Glutamatergic neuron (in vitro differentiated cells): Measurements from ENCODE around the gene FGF18. TPM values are rescaled to one million over a fixed set of nuclear protein-coding genes. Genes with fewer than 3 reads are reported as not detected.
"Not testable (repeated sequence)": the region's sequence is repeated elsewhere in the genome, so short reads cannot be mapped to it uniquely, and the experiment has no call there.

Experiments
- DNase-seq: peaks from one replicate; pipeline ENCODE4 v3.0.0; 2022
- H3K27ac Mint-ChIP-seq: one replicate; pipeline ENCODE4 v1.8.0; 2020; ENCODE audit warnings: mild to moderate bottlenecking, mixed read lengths, inconsistent platforms; ENCODE audit not compliant: unreplicated experiment
- H3K27me3 Mint-ChIP-seq: one replicate; pipeline ENCODE4 v1.8.0; 2020; ENCODE audit warnings: mild to moderate bottlenecking, moderate library complexity, mixed read lengths, inconsistent platforms; ENCODE audit not compliant: unreplicated experiment
- H3K36me3 Mint-ChIP-seq: one replicate; pipeline ENCODE4 v1.8.0; 2020; ENCODE audit warnings: mild to moderate bottlenecking, mixed read lengths, inconsistent platforms; ENCODE audit not compliant: unreplicated experiment
- H3K4me1 Mint-ChIP-seq: one replicate; pipeline ENCODE4 v1.8.0; 2020; ENCODE audit warnings: mild to moderate bottlenecking, low read depth, mixed read lengths, inconsistent platforms; ENCODE audit not compliant: unreplicated experiment
- H3K4me3 Mint-ChIP-seq: one replicate; pipeline ENCODE4 v1.8.0; 2020; ENCODE audit warnings: mild to moderate bottlenecking, mixed read lengths, inconsistent platforms; ENCODE audit not compliant: unreplicated experiment
- H3K9me3 Mint-ChIP-seq: one replicate; pipeline ENCODE4 v1.8.0; 2020; ENCODE audit warnings: mild to moderate bottlenecking, moderate library complexity, mixed read lengths, inconsistent platforms; ENCODE audit not compliant: unreplicated experiment
- total RNA-seq: library from RNA; stranded (reverse); fragmentation: NEBNext Ultra II Directional; extraction: Animal tissue kit (Norgen Biotek cat#: 25700); gene quantifications from one replicate; pipeline ENCODE4 v1.2.1, GENCODE V29; 2021; ENCODE audit not compliant: unreplicated experiment
- TF ChIP-seq, protein P1 (sequence below): fragments of 200-600 bp; sonication (generic); IDR thresholded peaks from one replicate; pipeline ENCODE4 v1.5.0; 2021; ENCODE audit not compliant: partially characterized antibody, unreplicated experiment

The FGF18 gene
- total RNA-seq, 1 donor from 2014 or later: 26.3 TPM

DNA sequence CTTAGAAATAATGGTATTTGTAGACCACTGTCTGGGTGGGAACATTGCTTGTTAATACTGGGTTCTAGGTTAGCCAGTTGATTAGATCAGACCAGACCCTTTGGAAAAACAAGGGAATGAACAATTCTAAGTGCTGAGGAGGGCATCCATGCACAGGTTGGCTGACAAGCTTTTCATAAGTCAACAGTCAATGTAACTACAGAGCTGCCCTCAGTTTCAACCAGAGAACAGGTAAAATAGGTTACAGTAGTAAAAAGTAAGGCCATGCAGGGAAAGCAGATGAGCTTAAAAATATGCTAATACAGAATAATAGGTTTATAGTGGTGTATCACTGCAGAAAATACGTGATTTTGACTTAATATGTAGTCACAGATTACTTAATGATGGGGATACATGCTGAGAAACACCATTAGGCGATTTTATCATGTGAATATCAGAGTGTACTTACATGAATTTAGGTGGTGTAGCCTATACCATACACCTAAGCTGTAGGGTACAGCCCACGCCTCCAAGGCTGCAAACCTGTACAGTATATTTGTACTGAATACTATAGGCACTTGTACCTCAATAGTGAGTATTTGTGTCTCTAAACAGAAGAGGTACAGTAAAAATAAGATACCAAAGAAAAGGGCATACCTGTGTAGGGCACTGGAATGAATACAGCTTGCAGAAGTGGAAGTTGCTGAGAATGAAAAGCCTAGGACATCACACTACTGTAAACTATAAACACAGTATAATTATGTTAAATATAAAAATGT is 6.1 kb upstream of the FGF18 start:
- no peak for DNase-seq
- no peaks in the 10 kb centered on the region for H3K27me3 Mint-ChIP-seq
- H3K4me1 Mint-ChIP-seq: no peaks in the 10 kb centered on the region
- H3K36me3 Mint-ChIP-seq: no peaks in the 10 kb centered on the region
- no peak overlapping the region for H3K4me3 Mint-ChIP-seq
- H3K27ac Mint-ChIP-seq: no peak overlapping the region
- peaks cover 3% of the 10 kb centered on the region for H3K9me3 Mint-ChIP-seq
- TF ChIP-seq, protein P1, sequence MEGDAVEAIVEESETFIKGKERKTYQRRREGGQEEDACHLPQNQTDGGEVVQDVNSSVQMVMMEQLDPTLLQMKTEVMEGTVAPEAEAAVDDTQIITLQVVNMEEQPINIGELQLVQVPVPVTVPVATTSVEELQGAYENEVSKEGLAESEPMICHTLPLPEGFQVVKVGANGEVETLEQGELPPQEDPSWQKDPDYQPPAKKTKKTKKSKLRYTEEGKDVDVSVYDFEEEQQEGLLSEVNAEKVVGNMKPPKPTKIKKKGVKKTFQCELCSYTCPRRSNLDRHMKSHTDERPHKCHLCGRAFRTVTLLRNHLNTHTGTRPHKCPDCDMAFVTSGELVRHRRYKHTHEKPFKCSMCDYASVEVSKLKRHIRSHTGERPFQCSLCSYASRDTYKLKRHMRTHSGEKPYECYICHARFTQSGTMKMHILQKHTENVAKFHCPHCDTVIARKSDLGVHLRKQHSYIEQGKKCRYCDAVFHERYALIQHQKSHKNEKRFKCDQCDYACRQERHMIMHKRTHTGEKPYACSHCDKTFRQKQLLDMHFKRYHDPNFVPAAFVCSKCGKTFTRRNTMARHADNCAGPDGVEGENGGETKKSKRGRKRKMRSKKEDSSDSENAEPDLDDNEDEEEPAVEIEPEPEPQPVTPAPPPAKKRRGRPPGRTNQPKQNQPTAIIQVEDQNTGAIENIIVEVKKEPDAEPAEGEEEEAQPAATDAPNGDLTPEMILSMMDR: no peak

DNA sequence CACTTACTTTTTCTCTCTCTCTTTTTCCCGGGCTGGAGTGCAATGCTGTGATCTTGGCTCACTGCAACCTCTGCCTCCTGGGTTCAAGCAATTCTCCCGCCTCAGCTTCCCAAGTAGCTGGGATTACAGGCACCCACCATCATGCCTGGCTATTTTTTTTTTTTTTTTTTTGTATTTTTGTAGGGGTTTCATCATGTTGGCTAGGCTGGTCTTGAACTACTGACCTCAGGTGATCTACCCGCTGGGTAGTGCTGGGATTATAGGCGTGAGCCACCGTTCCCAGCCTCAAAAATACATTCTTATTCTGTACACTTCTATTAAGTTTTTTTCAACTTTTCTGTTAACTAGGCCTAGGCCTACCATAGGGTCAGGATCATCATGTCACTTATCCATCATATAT is 5.5 kb upstream of the FGF18 start:
- not testable (repeated sequence) for H3K4me1 Mint-ChIP-seq, H3K36me3 Mint-ChIP-seq, DNase-seq

DNA sequence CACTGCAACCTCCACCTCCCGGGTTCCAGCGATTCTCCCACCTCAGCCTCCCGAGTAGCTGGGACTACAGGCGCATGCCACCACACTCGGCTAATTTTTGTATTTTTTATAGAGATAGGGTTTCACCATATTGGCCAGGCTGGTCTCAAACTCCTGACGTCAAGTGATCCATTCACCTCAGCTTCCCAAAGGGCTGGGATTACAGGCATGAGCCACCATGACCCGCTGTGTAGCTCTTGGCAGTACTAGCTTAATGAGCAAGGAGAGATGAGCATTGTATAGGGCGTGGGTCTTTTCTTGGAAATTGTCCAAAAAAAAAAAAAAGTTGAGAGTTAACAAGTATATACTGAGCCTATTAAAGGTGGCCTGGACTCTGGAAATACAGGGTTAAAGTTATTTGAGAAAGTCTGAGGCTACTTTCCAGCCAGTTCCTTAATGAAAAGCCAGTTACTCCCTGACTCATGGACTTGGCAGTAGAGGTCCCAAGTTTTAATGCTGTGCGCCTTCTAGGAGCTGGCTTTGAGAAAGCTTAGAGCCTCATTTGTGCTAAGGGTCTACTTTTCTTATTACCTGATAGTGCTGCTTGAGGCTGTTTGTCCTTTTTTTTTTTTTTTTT is 4.2 kb upstream of the FGF18 start:
- Mint-ChIP-seq H3K27me3 (no peaks in the 10 kb centered on the region), H3K4me1 (peaks cover 2% of the 10 kb centered on the region), H3K9me3 (peaks cover 5% of the 10 kb centered on the region), H3K27ac (no peak overlapping the region), H3K36me3 (no peaks in the 10 kb centered on the region), H3K4me3 (no peak overlapping the region)
- TF ChIP-seq, protein P1: no peak
- DNase-seq: no peak

More for the DNA sequence above, 5.5 kb upstream of the FGF18 start:
- H3K27ac Mint-ChIP-seq, H3K9me3 Mint-ChIP-seq, H3K27me3 Mint-ChIP-seq, H3K4me3 Mint-ChIP-seq: not testable (repeated sequence)

DNA sequence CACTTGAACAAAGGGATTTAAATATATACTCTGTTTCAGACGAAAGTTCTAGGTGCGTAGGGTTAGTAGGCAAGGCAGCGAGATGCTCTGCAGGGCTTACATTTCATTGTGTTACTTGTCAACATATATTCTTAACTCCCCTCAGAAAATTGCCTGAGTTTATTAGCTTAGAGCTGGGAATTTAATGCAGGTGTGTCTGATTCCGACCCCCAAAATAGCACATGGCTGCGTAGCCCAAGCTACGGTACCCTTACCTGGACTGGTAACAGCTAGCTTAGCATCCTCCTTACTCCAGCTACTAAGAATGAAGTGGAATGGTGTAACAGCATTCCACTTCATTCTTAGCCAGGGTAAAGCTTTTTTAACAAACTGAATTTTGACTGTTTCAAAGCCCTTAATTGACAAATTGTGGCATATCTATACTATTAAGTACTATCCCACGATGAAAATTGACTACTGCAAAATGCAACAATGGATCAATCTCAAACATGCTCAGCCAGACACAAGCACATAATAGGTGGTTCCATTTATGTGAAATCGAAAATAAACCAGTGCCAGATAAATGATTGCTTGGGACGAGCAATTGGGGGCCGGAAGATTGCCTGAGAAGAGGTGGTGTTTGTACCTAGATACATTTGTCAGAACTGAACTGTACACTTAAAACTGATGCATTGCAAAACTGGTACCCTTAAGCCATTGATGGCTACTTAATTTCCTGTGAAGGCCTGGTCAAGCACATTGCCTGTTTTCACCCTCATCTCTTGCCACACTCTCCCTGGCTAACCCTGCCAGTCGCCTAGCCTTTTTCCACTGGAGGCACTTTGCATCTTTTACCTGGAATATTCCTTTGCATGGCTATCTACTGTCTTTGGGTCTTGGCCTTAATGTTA is 3.0 kb upstream of the FGF18 start:
- TF ChIP-seq, protein P1: no peak
- no peak for DNase-seq
- H3K4me3 Mint-ChIP-seq: no peak overlapping the region
- peaks cover 9% of the 10 kb centered on the region for H3K9me3 Mint-ChIP-seq
- peaks cover 2% of the 10 kb centered on the region for H3K4me1 Mint-ChIP-seq
- no peaks in the 10 kb centered on the region for H3K27me3 Mint-ChIP-seq
- H3K27ac Mint-ChIP-seq: no peak overlapping the region
- no peaks in the 10 kb centered on the region for H3K36me3 Mint-ChIP-seq

DNA sequence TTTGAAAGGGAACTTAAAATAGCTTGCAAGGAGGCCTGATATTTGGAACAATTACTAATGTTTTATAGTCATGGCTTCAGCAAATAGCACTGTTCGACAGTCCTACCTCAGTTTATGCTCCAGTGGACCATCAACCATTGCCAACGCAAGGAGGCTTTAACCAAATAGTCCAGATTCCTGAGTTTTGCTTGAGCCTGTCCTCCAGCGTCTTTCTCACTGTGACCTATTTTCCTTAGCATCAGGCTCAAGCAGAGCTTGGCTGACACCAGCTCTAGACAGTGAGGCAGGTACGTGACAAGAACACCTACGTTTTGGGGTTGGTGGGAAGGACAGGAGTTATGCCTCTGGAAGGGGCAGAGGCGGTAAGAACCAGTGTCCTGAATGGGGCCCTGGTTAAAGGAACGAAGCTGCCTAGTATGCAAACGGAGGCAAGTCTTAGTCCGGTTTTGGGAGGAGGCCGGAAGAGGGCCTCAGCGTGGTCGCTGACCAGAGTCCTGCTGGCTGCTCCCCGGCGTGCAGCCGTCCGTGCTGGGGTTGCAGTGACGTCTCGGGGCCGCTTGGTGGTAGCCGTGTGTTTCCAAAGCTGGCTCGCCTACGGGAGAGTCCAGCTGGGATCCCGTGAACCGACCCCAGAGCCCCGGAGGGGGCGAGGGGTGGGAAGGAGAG is 998 bp upstream of the FGF18 start:
- Mint-ChIP-seq H3K27me3 (peaks cover 5% of the 10 kb centered on the region), H3K27ac (peak overlapping the region; percentile 48), H3K4me1 (peaks cover 13% of the 10 kb centered on the region), H3K9me3 (peaks cover 14% of the 10 kb centered on the region), H3K4me3 (peak overlapping the region; percentile 82), H3K36me3 (no peaks in the 10 kb centered on the region)
- peak; percentile 92 for DNase-seq
- TF ChIP-seq, protein P1: peak; percentile 93
